Measurements from ENCODE around the gene GRID1. TPM values are rescaled to one million over a fixed set of nuclear protein-coding genes. Genes with fewer than 3 reads are reported as not detected.

Gene GRID1
- total RNA-seq, 1 experiment from 2014 or later, result 5.6 TPM

GRCh38 chr10:86357676-86358075, 8.9 kb downstream of the GRID1 start:
- RAD21 ChIA-PET (ENCODE audit: low non-redundant PET in 1 of 2, low total read pairs in 2 of 2, uncharacterized antibody in 2 of 2, unreplicated experiment in 2 of 2), result no interaction called here
- Histone ChIP-seq H3K27me3 (ENCODE audit: insufficient read depth, low read length) (no peaks in the 10 kb centered on the region), H3K27ac (ENCODE audit: low read depth, low read length) (no peak overlapping the region), H3K9me2 (ENCODE audit: insufficient read depth) (no peaks in the 10 kb centered on the region), H3K4me3 (replicated peaks in 1 of 2; ENCODE audit: low read depth in 1 of 2, low read length in 2 of 2) (no peak overlapping the region), H3K9ac (ENCODE audit: low read length) (no peak overlapping the region), H3K4me1 (ENCODE audit: control insufficient read depth in 1 of 2, insufficient read depth in 2 of 2, low read length in 2 of 2) (peaks cover 0 to 3% of the 10 kb centered on the region in 2 experiments; a peak in 1 of 4 replicates), H3K9me3 (ENCODE audit: control insufficient read depth in 1 of 2, insufficient read depth in 1 of 2, low read depth in 1 of 2, low read length in 2 of 2) (no peaks in the 10 kb centered on the region), H4K20me1 (ENCODE audit: insufficient read depth) (no peaks in the 10 kb centered on the region), H3K4me2 (ENCODE audit: low read length) (no peak overlapping the region), H3K36me3 (ENCODE audit: control insufficient read depth in 1 of 2, insufficient read depth in 2 of 2, low read length in 2 of 2) (no peaks in the 10 kb centered on the region), H2AFZ (ENCODE audit: low read depth, low read length, poor library complexity, severe bottlenecking) (no peak overlapping the region), H3K79me2 (ENCODE audit: insufficient read depth, low read length) (no peaks in the 10 kb centered on the region)
- DNase-seq (ENCODE audit: low read depth, low spot score) (no peak), ATAC-seq (no peak)
- intact Hi-C loops (cut with micrococcal nuclease), result no loop called here
- BruUV-seq (replicated peaks), result no TSS peak
- POLR2A ChIA-PET, result interaction anchor here (0.5 kb wide), 1 partner anchor 105 kb away, joined by 3 read pairs; no protein-coding TSS in a partner anchor
- TF ChIP-seq MAX (IDR thresholded peaks at IDR 0.05) (no peak), ZBTB33 (IDR thresholded peaks at IDR 0.05; ENCODE audit: extremely low read depth, insufficient replicate concordance, low read length) (no peak), RAD21 (IDR thresholded peaks at IDR 0.05; ENCODE audit: low read depth) (no peak), FOSL1 (IDR thresholded peaks at IDR 0.05; ENCODE audit: low read depth) (no peak), POLR2A (IDR thresholded peaks at IDR 0.05; ENCODE audit: borderline replicate concordance, extremely low read depth, insufficient read depth, insufficient read length) (no peak), EGR1 (IDR thresholded peaks at IDR 0.05; ENCODE audit: low read depth) (no peak), CTCF (IDR thresholded peaks at IDR 0.05 in 2 of 3, conservative IDR thresholded peaks at IDR 0.05 in 1 of 3; ENCODE audit: borderline replicate concordance in 1 of 3, insufficient read depth in 1 of 3, low read depth in 2 of 3, low read length in 2 of 3) (no peak), POLR2AphosphoS5 (IDR thresholded peaks at IDR 0.05; ENCODE audit: low read depth, low read length) (no peak), JUND (IDR thresholded peaks at IDR 0.05) (no peak), TCF7L2 (IDR thresholded peaks at IDR 0.05; ENCODE audit: borderline replicate concordance, extremely low read depth, insufficient read depth, insufficient read length) (no peak), SRF (IDR thresholded peaks at IDR 0.05; ENCODE audit: low read depth) (no peak), EZH2 (IDR thresholded peaks at IDR 0.05) (no peak), ZNF274 (IDR thresholded peaks at IDR 0.05; ENCODE audit: low read depth, low read length) (no peak)
- CTCF ChIA-PET, result no interaction called here

All from HCT116 (cell line).